Endometrial microvascular endothelial cells (primary cell): ENCODE data around the gene OCLN. TPM values are rescaled to one million over a fixed set of nuclear protein-coding genes. Genes with fewer than 3 reads are reported as not detected.
"Not testable (repeated sequence)": the region's sequence is repeated elsewhere in the genome, so short reads cannot be mapped to it uniquely, and the experiment has no call there.

Source experiments
- in situ Hi-C: cut with HindIII; loops from 2 replicates; pipeline ENCODE4 v1.10.0; 2017; ENCODE audit warnings: low sequenced_read_pairs, low pct_unique_long_range_greater_than_20kb; ENCODE audit errors: inconsistent ontology term
- total RNA-seq: library from RNA; depleted of rRNA; stranded (reverse); fragments of >200 nt; gene quantifications from one replicate; pipeline ENCODE4 v1.2.3, GENCODE V29; 2015; ENCODE audit errors: inconsistent ontology term

Gene OCLN
- total RNA-seq, 1 donor from 2014 or later = 0.84 TPM

DNA sequence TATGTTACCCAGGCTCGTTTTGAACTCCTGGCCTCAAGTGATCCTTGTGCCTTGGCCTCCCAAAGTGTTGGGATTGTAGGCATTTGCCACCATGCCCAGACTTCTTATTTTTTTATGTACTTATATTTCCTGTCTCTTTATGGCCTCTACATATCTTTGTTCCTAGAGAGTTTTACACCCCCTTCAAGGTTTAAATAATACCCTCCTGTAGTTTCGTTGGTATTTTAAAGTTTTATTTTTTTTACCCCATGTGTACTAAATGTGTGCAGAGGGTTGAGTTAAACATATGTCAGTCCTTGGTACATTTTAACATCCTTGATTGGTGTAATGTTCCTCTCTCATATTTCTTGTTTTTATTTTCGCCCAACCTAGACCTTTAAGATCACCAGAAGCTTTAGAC, 29.4 kb downstream of the OCLN start:
- in situ Hi-C loops = no loop called here

- in situ Hi-C loops = no loop called here
Observed at GRCh38 chr5:69525490-69525889, 32.9 kb downstream of the OCLN start.

GRCh38 chr5:69526660-69527059, 34.1 kb downstream of the OCLN start:
- in situ Hi-C loops = no loop called here

DNA sequence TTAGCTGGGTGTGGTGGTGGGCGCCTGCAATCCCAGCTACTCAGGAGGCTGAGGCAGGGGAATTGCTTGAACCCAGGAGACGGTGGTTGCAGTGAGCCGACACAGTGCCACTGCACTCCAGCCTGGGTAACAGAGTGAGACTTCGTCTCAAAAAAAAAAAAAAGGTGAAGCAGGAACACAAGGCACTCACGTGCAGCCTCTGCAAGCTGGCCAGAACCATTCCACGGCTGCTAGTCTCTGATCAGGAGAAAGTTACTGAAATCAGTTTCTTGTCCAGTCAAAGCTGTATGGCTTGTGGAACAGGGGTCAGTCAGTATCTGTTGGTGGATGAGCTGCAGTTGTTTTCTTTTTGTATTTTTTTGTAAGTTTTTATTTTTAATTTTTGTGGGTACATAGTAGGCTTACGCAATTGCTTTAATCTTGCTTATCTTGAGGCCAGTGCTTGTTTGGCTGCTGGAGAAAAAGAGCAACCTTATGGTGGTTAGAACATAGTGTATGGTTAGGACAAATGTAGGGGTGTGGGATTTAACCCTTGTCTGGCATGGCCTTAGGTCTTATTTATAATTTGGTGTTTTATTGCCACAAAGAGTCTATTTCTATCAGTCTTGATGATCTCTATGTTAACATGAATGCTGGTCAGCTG, 34.7 kb downstream of the OCLN start:
- in situ Hi-C loops = no loop called here

DNA sequence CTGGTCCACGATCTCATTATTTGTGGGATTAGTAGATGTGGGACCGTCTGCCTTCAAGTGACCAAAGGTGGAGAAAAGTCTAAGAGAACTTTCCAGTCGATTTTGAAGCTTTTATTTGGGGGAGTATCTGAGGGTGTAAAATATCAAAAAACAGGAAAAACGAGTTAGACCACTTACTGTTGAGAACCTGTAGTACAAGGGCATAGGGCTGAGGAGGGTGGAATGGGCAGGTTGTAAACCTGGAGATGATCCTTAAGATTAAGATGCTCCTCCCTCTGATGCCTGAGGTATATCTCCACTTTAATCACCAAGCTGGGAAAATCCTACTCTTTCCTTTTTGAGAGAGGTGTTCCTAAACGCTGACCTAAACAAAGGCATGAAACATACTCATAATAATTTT, 35.4 kb downstream of the OCLN start:
- in situ Hi-C loops = no loop called here

DNA sequence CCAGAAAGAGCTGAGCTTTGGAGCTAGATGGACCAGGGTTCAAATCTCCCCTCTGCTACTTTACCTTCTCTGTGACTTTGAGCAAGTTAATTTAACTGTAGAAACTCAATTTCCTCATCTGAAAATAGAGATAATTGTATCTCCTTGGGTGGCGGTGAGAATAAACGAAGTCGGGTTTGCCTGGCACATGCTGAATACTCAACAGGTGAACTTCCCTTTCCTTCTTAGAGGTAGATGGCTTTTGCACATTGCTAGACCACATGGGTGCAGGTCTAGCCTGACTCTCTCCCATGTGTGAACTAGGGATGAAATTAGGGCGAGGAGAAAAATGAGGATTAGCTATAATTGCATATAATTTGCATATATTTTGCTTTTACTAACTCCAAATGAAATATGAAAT, 36.0 kb downstream of the OCLN start:
- in situ Hi-C loops = no loop called here

GRCh38 chr5:69530561-69531405, 38.2 kb downstream of the OCLN start:
- in situ Hi-C loops = no loop called here

GRCh38 chr5:69531406-69531801, 38.8 kb downstream of the OCLN start:
- in situ Hi-C loops = no loop called here

DNA sequence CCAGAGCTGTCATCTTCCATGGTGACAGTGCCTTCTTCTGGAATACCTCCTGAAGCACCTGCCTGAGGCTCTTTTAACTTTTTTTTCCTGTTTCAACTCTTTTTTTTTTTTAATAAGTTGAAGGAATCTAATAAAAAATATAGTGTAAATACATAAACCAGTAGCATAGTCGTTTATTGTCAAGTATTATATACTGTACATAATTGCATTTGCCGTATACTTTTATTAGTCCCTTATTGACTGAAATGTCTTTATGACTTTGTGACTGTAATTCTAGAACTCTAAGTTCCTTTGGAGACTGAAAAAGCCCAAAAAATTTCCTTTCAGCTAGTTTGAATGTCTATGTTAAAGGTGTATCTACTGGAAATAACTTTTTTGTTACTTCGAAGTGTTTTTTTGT, 45.3 kb downstream of the OCLN start:
- in situ Hi-C loops = not testable (repeated sequence)

- in situ Hi-C loops = not testable (repeated sequence)
Observed at GRCh38 chr5:69538735-69539134, 46.1 kb downstream of the OCLN start.

DNA sequence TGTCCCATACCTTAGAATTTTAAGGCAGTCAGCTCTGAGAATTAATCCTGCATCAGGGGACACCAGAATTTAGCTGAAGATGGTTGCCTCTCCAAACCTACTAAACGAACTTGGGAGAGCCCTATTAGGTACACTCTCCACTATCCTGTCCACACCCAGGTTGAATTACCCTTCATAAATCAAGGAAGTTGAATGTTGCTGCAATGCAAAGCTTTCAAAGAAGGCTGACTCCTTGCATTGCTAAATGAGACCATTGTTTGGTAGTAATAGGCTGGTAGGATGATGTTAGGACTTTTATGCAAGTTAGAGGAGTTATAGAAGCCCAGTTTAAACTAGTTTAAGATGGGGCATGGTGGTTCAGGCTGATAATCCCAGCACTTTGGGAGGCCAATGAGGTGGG, 48.8 kb downstream of the OCLN start:
- in situ Hi-C loops = not testable (repeated sequence)

DNA sequence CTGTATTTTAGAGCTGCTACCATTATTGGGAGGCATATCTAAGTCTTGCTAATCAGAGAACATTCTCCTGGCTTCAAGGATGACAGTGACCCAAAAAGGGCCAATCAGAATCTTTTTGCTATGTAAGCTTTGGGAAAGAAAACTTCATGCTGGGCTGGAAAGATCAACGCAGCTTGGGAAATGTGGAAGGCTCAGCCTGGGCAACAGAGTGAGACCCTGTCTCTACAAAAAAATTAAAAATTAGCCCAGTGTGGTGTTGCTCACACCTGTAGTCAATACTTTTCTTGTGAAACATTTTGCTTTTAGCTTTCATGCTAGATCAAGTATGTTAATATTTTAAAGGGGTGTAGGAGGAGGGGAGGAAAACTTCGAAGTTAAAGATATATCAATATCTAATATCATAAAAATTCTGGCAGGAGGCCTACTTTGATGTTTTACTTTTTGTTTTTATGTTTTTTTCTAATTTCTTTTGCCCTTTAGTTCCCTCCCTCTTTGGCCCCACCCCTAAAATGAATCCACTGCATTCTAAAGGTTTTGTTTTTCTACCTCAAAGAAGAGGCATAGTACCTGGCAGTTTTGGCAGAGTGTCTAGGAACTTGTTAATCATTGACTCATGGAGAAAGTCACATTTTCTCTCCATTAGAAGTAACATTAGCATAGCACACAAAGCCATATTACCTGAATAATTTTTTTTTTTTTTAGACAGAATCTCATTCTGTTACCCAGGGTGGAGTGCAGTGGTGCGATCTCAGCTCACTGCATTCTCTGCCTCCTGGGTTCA, 50.4 kb downstream of the OCLN start:
- in situ Hi-C loops = not testable (repeated sequence)

DNA sequence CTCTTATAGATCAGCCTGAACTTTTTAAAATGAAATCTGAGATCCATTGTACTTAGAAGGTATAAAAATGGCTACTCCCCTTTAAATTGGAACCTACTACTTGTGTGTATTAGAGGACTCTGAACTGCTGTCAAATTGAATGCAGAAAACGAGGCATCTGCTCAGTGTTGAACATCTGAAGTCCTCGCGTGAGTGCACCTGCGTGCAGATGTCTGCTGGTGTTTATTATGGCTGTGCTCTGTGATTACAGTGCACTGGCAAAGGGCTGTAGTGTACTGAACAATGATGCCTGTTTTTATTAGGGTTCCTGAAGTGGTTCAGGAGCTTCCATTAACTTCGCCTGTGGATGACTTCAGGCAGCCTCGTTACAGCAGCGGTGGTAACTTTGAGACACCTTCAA, 52.0 kb downstream of the OCLN start:
- in situ Hi-C loops = not testable (repeated sequence)

DNA sequence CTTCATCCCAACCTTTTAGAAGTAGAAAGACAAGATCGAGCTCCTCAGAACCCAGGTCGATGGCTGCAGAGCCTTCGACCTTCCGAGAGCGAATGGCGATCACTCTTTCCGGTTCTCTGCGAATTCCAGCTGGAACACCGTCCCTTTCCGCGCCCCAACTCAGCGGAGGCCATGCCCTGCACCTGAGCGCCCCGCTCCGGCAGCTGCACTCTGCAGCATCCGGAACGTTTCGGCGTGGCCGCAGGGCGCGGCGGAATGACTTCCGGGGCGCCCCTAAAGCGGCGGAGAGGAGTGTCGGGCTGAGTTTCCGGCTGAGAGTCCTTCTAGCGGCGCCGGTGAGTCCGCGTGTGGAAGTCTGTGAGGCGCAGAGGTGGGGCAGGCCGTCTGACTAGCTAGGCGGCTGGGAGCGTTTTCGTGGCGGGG, 67.3 kb downstream of the OCLN start, which contains the start of gene GTF2H2C:
Gene GTF2H2C (plus strand): TSS at position 284 of the 423 bp plus-strand sequence. CDS start 4,942 bp downstream, outside the sequence.
- in situ Hi-C loops = not testable (repeated sequence)

GRCh38 chr5:69560587-69561431, 68.2 kb downstream of the OCLN start:
- in situ Hi-C loops = not testable (repeated sequence)

DNA sequence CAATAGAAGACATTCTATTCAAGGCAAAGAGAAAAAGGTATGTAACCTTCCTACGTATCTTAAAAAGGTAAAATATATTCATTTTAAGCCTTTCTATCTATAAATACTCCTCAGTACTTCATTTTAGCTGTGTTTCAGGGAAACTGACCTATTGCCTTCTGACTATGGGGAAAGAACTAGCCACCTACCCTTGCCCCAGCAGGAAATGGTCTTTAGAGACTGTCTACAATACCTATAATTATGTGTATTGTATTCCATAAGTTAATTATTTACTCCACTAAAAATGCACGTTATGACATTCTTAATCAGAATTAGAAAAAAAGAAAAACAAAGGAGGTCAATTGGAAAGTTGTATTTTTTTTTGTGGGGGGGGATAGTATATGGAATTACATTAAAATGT, 73.6 kb downstream of the OCLN start:
- in situ Hi-C loops = not testable (repeated sequence)

GRCh38 chr5:69568072-69568471, 75.5 kb downstream of the OCLN start:
- in situ Hi-C loops = not testable (repeated sequence)

DNA sequence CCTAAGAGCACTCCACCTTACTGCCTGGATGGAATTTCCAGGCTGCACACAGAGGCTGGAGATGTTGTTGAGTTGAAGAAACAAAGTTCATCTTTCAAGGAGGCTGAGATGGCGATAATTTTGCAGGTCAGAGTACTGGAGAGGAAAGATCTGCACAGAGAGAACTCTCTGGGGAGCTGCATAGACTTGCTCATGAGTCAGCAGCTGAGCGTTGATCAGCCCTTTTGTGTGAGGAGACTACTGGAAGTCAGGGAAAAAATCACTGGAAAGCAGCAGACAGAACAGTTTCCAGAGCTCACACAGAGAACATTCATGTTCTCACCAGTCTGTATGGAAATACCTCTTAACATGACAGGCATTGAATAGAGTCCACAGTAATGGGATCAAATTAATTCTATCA, 90.8 kb downstream of the OCLN start:
- in situ Hi-C loops = not testable (repeated sequence)
